ENCODE results near the gene MOV10L1.
"Not testable (repeated sequence)": the region's sequence is repeated elsewhere in the genome, so short reads cannot be mapped to it uniquely, and the experiment has no call there.

Gene MOV10L1

DNA sequence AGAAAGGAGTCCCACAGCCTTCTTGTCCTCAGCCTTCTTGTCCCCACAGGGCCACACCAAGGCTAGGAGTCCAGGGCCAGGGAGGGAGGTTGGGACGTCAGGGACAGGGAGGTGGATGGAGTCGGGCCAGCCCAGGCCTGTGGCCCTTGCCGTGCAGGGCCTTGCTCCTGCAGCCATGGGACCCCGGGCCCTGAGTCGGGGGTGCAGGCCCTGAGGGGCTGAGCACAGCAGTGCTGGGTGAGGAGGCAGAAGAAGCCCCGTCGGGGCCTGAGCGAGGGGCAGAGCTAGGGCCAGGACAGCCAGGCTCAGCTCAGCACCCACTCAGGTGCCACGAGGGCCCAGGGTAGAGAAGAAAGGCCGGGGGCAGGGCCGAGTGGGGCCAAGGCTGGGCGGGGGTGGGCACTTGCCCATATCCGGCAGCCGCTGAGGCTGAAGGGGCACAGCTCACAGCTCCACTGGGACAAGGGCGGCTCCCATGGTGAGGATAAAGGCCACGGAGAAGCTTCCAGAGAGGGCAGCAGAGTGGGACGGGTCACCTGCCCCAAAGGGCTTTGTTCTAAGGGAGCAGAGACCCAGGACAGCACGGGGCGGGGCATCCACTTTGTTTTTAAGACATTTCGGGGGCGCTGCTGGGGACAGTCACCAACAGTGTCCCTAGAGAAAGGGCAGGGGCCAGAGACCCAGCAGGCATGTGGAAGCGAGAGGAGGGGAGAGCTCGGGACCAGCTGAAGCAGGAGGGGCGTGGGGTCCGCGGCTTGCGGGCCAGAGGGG is 8.2 kb upstream of the MOV10L1 start:
- no peak for DNase-seq

DNA sequence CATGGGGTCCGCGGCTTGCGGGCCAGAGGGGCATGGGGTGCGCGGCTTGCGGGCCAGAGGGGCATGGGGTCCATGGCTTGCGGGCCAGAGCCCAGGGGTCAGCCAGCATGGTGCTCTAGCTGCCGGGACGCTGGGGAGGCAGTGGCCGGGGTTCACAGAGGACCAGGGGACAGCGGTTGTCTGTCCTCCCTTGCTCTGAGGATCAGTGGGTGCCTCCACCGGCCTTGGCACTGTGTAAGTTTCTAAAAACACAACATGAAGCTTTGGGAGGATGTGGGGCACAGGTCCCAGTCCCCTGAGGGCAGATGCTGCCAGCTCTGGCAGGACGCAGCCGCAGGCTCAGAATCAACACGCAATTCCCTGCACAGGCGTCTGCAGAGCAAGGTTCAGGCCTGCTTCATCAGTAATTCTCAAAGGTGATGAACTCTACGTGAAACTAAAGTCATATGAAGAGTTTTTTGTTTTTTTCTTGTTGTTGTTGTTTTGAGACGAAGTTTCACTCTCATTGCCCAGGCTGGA is 7.5 kb upstream of the MOV10L1 start:
- DNase-seq = no peak

DNA sequence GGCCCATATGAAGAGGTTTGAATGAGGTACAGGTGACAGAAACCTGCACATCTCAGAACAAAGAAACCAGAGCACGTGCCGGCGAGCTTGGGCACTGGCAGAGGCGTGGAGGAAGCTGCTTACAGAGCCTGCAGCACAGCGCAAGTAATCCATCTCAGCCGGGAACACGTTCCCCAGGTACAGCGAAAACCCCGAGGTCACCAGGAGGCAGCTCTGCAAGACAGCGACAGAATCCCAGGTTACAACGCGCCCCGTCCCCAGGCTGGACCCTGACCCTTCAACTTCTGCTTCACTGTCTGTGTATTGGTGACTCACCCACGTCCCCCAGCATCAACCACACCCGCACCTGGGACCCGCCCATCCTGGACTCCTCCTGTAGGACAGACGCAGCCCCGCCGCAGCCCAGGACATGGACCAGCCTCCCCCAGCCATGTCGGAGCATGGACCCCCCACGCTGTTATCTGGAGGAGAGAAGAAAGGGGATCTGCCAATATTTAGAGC is 6.8 kb upstream of the MOV10L1 start:
- DNase-seq = no peak

DNA sequence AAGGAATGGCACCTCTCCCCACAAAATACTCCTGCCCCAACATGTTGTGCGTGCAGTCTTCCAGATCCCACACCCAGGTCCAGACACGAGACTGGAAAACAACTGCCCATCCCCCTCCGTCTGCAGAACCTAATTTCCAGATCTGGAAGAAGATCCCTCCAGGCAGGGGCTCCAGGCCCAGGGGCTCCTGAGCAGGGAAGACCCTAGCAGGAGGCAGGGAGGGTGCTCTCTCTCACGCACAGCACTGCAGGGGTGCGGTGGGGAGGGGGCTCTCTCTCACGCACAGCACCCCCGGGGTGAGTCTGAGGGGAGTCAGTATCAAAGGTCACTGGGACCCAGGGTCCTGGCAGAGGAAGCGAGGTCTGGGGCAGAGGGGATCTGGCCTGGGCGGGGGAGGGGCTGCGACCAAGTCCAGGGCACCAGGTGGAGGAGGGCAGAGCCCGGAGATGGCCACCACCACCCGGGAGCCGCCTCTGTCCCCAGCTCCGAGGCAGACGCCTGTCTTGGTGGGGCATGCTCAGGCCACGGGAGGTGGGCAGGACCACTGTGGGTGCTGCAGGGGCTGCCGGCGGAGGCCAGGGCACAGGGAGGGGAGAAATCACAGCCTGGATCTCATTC is 6.2 kb upstream of the MOV10L1 start:
- no peak for DNase-seq

DNA sequence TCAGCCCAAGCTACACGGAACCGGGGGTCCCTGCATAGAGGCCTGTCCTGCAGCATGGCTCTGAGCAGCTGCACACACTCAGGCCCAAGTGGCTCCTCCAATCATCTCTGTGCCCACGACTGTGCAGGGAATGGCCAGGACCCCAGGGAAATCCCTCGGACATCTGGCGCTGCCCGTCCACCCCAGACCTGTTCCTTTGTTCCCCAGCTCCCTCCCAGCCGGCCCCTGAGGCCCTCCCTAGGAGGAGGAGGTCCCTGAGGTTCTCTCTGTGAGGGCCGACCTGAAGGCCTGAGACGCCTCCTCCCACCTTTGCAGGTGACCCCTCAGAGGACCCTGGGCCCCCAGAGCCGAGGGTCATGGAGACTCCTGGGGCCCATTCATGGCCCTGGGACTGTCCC is 5.7 kb upstream of the MOV10L1 start:
- no peak for DNase-seq

DNA sequence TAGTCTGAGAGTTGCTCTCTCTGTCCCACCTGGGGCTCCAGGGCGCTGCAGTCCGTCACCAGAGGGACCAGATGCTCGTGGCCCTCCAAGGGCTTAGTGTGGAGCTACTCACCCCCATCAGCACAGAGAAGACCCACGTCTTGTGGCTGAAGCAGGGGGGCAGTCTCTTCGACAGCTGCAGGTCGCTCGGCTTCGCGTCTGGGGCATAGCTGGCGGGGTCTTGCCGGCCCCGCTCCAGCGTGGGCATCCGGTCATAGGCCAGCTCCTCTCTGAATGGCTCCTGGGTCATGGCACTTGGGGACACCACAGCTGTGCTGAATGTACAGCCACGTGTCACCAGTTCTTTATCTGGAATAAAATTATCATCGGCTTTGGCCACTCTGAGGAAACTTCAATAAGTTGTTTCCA is 5.2 kb upstream of the MOV10L1 start:
- DNase-seq = no peak

DNA sequence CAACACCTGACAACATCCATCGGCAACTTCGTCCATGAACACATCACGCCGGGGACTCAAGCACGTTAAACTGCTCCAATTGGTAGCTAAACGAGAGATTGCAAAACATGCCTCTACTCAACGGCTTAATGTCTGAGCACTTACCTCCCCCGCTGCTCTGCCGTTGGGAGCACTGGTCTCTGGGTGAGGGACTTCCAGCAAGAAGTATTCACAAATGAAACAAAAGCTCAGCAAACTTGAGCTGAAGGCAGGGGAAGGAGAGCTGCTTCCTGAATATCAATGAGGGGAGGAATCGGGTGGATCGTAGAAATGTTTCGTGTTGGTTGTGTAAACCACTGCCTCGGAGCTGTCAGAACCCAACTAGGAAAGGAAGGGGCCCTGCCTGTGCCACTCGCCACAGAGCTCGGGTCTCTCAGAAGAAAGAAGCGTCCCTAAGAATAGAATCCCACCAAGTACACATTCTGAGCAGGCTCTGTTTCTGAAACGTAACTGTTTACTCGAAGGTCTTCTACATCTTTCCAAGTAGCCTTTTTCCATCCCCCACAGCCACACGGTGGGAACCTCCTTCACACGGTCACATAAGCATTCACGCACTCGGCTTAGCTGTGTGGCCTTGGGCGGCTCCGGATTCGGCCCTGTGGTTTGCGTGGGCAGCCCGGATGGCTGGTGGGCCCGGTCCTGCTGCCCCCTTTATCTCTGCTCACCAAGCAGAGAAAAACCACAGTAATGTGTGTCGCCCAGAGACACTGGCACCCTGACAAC is 4.4 kb upstream of the MOV10L1 start, which contains the start of gene MLC1:
Gene MLC1 (minus strand): TSS at position 216 of the 762 bp plus-strand sequence. CDS start 524 bp downstream, outside the sequence.
- no peak for DNase-seq

DNA sequence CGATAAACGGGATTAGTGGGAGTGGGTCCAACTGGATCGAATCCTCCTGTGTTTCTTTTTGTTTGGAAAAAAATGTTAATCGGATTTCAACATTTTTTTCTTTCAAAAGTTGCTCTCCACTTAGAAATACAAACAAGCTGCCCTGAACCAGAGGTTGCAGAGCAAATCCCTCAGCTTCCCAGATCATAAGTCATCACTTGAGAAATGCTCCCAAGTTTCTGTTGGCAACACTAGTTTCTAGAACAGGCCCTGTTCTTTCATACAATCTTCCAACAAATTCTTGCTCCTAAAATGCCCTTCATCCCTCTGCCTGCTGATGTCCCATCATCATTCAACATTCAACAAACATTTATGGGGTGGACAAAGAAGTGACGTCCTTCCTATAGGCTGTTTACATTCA is 3.3 kb upstream of the MOV10L1 start:
- no peak for DNase-seq

DNA sequence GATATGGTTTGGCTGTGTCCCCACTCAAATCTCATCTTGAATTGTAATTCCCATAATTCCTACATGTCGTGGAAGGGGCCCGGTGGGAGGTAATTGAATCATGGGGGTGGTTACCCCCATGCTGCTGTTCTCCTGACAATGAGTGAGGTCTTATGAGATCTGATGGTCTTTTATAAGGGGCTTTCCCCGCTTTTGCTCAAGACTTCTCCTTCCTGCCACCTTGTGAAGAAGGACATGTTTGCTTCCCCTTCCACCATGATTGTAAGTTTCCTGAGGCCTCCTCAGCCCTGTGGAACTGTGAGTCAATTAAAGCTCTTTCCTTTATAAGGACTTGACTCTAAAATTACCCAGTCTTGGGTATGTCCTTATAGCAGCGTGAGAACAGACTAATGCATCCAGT is 2.8 kb upstream of the MOV10L1 start:
- DNase-seq = not testable (repeated sequence)

DNA sequence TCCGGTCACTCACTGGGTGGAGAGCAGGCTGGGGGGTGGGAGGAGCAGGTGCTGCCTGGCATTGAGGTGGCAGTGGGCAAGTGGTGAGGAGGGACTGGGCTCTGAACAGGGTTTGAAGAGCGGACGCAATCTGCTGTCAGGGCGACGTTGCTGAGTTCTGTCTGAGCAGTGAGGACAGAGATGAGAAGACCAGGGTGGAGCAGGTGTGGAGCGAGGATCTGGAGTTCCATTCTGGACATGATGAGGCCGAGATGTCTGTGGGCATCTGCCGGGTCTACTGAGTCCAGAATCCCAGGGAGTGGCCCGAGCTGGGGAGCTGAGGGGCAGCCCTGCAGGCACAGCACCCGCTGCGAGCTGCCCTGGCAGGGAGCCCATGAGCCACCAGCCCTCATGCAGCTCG is 2.2 kb upstream of the MOV10L1 start:
- DNase-seq = no peak

DNA sequence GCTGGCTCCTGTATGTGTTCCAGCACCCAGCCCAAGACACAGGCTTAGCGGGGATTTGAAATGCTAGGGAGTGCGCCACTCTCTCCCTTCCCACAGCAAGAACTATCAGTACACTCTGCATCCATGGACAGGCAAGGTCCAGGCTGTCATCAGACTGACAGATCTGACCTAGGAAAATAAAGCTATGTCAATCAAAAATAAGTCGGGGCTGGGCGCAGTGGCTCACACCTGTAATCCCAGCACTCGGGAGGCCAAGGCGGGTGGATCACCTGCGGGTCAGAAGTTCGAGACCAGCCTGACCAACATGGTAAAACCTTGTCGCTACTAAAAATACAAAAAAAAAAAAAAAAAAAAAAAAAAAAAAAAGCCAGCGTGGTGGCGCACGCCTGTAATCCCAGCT is 1.7 kb upstream of the MOV10L1 start:
- no peak for DNase-seq

DNA sequence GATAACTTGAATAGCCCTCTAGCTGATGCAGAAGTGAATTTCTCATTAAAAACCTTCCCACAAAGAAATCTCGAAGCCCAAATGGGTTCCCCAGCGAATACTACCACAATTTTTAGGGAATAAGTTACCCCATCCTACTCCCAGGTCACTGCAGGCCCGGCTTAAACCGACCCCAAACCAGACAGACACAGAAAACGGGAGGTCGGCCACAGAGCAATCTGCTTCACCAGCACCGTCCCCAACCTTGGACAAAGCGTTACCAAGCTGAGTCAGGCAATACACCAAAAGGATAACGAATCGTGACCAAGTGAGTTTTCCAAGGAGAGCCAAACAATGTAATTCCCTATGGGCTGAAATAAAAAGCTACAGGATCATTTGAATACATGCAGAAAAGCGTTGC is 575 bp upstream of the MOV10L1 start:
- DNase-seq = no peak

DNA sequence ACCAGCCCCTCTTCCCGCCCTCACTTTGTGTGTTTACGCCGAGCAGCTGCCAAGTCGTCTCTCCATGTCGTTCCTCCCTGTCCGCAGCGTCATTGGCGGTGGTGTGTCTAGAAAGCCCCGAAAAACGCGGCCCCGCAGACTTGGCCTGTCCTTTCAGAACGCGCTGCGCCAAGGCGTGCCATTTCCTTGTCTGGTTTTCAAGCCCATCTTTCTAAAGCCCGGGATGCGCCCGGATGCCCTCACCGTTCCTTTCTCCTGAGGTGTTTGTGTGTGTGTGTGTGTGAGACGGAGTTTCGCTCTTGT is 557 bp downstream of the MOV10L1 start:
- no peak for DNase-seq

DNA sequence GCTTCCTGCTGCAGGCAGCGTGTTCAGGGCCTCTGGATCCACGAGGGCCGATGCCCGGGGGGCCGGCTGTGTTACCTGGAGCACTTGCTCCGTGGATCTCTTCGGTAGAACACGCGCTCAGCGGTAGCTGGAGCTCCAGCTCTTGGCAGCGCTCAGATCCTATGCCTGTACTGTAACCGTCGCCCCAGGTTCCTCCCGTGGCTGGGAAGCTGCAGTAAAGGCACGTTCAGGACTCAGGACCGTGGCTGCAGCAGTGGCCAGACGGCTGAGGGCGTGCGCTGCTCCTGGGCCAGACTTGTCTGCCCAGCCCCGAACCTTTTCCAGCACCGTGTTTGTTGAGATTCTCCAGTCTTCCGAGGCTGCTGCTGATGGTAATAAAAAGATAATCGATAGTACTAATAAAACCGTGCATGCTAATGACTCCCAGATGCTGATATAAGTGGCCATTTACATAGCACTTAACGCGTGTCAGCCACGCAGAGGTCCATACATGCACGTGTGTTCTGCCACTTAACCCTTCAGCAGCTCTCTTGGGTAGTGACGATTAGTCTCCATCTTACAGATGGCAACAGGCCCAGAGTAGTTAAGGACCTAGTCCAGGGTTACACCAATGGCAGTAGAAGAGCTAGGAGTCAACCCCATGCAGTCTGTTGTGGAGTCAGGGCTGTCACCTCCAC is 1.4 kb downstream of the MOV10L1 start:
- DNase-seq = no peak

DNA sequence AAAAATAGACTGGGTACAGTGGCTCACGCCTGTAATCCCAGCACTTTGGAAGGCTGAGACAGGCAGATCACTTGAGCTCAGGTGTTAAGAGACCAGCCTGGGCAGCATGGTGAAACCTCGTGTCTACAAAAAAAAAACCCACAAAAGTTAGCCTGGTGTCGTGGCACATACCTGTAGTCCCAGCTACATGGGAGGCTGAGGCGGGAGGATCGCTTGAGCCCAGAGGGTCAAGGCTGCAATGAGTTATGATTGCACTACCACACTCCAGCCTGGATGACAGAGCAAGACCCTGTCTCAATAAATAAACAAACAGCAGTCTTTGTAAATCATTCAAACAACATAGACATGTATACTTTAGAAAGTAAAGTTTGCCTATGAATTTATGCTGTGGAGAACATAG is 2.5 kb downstream of the MOV10L1 start:
- DNase-seq = no peak

DNA sequence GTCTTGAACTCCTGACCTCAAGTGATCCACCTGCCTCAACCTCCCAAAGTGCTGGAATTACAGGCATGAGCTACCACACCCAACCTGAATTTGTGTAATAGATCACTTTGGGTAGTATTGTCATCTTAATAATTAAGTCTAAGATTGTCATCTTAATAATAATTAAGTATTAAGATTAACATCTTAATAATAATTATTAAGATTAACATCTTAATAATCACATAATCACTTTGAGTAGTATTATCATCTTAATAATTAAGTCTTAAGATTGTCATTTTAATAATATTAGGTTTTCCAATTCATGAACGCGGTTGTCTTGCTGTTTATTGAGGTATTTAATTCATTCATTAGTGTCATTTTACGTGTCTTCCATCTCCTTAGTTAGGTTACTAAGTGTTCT is 8.2 kb downstream of the MOV10L1 start:
- no peak for DNase-seq

DNA sequence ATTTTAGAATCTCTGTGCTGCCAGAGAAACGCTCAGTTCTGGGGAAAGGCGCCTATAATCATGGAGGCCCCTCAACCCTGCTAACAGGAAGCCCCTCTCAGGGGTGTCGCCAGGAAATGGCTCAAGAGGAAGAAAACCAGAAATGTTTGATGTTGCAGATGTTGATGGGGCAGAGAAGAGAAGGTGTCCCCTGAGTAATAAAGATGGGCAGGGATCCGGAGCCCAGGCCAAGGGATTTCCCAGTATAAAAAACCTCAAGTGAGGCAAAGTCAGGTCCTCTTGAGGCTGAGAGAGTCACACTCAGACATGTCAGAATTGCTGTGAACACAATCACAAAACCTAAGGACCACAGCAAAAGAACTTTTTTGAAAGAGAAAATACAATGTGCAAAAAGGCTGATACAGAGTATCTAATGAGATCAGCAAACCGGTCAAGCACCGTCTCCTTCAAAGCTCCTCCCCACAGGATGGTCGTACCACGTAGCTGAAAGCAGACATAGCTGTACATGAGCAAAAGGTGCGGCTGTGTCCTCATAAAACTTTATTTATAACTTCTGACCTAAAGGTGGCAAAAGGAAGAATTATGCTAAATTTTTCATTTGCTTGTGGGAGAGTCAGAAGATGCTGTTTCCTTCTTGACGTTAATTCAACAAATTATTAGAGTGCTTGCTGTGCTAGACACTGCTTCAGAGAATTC is 12.2 kb downstream of the MOV10L1 start:
- DNase-seq = no peak

DNA sequence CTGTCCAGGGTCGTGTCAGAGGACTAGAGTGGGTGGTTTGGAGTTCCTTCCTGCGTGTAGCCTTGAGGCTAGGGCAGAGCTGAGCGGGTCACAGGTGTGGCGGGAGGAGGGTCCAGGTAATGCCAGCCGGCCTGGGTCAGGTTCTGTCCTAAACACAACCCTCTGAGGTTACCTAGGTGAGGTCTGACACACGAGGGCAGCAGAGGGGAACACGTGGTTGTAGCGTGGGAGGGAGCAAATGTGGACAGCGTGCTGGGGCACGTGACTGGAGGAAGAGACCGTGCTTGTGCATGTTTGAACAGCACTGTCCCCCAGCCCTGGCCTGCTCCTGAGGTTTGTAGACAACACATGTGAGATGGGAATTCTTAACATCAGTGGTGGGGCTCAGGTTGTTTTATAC is 13.1 kb downstream of the MOV10L1 start:
- DNase-seq = no peak

DNA sequence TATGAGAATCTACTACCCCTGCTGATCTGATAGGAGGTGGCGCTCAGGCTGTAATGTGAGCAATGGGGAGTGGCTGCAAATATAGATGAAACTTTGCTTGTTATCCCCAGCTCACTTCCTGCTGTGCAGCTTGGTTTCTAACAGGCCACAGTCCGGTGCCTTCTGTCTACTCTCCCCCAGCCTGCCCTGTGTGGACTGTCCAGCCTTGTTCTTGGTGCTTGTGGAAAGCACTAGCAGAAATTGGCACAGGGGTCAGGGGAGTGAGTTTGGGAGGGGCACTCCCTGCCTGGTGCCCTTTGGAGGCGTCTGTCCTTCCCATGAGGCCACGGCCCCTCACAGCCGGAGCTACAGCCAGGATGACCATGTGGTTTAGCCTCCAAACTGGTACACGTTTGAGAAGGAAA is 14.3 kb downstream of the MOV10L1 start:
- no peak for DNase-seq

DNA sequence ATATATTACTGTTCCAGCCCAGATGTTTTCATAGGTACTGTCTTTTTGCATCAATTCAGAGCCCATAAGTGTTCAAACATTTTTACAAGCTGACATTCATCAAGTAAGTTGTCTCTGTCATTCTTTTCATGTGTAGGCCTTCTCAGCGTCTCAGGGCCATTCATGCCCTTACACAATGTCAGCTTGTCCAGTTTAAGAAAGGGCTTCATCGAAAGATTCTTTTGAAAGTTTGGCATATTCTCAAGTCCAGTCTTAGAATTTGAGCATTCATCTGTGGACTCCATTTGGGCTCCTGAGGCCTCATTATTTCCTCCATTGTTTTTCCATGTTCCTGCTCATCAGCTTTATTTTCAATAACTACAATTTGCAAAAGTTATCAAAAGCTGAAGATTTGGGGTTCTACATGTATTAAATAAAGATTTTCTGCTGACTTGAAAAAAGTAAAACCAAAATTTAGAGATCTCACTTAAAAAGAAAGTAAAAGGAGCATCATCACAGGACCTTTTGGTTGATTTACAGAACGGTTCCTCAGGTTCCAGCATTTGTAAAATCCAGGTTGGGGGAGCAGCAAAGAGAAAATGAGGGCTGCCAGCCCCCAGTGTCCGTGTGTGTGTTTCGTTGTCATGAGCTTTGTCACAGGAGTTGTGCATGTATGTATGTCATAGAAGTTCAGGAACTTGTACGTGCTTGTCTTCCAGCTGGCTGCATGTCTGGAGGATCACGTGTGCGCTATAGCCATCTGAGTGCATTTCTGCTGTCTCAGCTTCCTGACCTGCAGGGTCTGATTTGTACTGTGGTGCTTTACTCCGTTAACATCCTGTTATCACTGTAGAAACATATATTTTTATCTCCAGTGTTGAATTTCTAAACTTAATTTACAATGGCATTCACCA is 15.6 kb downstream of the MOV10L1 start:
- DNase-seq = no peak

DNA sequence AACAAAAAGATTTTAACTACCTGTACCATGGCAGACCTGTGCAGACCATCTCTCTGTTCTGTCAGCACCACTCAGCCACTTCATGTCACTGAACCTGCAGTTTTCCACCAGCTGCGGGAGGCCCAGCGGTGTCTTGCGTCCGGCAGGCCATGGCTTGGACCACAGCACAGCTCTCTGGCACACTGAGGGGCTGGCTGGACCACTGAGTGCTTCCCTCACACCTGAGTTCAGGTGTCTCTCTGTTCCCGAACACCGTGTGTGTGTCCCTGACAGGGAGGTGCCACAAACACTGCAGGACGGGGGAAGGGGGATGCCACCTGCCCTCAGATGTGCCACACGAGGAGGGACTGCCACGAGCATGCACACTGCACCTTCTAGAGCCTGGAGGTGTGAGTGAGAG is 17.7 kb downstream of the MOV10L1 start:
- DNase-seq = no peak

Measured in activated T-cell treated with anti-CD3 and anti-CD28 coated beads, Interleukin-2, amount 50 U/mL, for 1 hour (primary cell).